HEK293T (cell line): Measurements from ENCODE around the gene SLC25A36.
"Not testable (repeated sequence)": the region's sequence is repeated elsewhere in the genome, so short reads cannot be mapped to it uniquely, and the experiment has no call there.

Experiments
- CTCF ChIA-PET: fragments of 350-600 bp; formaldehyde crosslinking; extraction: SDS; loops from one replicate; lab custom pipeline; 2021; ENCODE audit warnings: antibody characterized with exemption, inconsistent platforms; lab: Yijun Ruan, JAX
- POLR2A ChIA-PET: fragments of 350-600 bp; formaldehyde crosslinking; extraction: SDS; loops from one replicate; lab custom pipeline; 2020; ENCODE audit warnings: antibody characterized with exemption, inconsistent platforms; lab: Yijun Ruan, JAX
- DNase-seq: peaks from one replicate; pipeline ENCODE4 v3.0.0; 2012; ENCODE audit warnings: mixed read lengths; ENCODE audit errors: extremely low spot score
- ARNT ChIP-seq: fragments of 450-650 bp; IDR thresholded peaks from 2 replicates; pipeline ENCODE4 v1.6.1; 2017; ENCODE audit warnings: mild to moderate bottlenecking
- BHLHE40 ChIP-seq: fragments of 450-650 bp; IDR thresholded peaks from 2 replicates; pipeline ENCODE4 v1.6.1; 2016; ENCODE audit warnings: mild to moderate bottlenecking, moderate library complexity, borderline replicate concordance
- CTBP1 ChIP-seq: fragments of 450-650 bp; IDR thresholded peaks from 2 replicates; pipeline ENCODE4 v1.6.1; 2016; ENCODE audit warnings: borderline replicate concordance
- ELF4 ChIP-seq: fragments of 450-650 bp; IDR thresholded peaks from 2 replicates; pipeline ENCODE4 v1.6.1; 2017; ENCODE audit warnings: antibody characterized with exemption
- FOXA1 ChIP-seq: fragments of 450-650 bp; IDR thresholded peaks from 2 replicates; pipeline ENCODE4 v1.6.1; 2016; ENCODE audit warnings: mild to moderate bottlenecking
- FOXK2 ChIP-seq: fragments of 450-650 bp; IDR thresholded peaks from 2 replicates; pipeline ENCODE4 v1.6.1; 2016; ENCODE audit warnings: mild to moderate bottlenecking
- FOXM1 ChIP-seq: fragments of 450-650 bp; IDR thresholded peaks from 2 replicates; pipeline ENCODE4 v1.6.1; 2017; ENCODE audit warnings: mild to moderate bottlenecking, borderline replicate concordance
- HDGF ChIP-seq: fragments of 450-650 bp; IDR thresholded peaks from 2 replicates; pipeline ENCODE4 v1.6.1; 2017; ENCODE audit warnings: antibody characterized with exemption, borderline replicate concordance
- L3MBTL2 ChIP-seq: fragments of 450-650 bp; conservative IDR thresholded peaks from 2 replicates; pipeline ENCODE4 v1.6.1; 2016; ENCODE audit warnings: mild to moderate bottlenecking
- LEF1 ChIP-seq: fragments of 450-650 bp; IDR thresholded peaks from 2 replicates; pipeline ENCODE4 v1.6.1; 2017; ENCODE audit warnings: mild to moderate bottlenecking, borderline replicate concordance
- NFRKB ChIP-seq: fragments of 450-650 bp; IDR thresholded peaks from 2 replicates; pipeline ENCODE4 v1.6.1; 2016; ENCODE audit warnings: mild to moderate bottlenecking, moderate library complexity
- PKNOX1 ChIP-seq: fragments of 450-650 bp; IDR thresholded peaks from 2 replicates; pipeline ENCODE4 v1.6.1; 2016
- SP1 ChIP-seq: fragments of 450-650 bp; IDR thresholded peaks from 2 replicates; pipeline ENCODE4 v1.6.1; 2017
- SUZ12 ChIP-seq: fragments of 450-650 bp; IDR thresholded peaks from 2 replicates; pipeline ENCODE4 v1.6.1; 2016; ENCODE audit warnings: mild to moderate bottlenecking
- TARDBP ChIP-seq: fragments of 450-650 bp; IDR thresholded peaks from 2 replicates; pipeline ENCODE4 v1.6.1; 2016
- ZNF384 ChIP-seq: fragments of 450-650 bp; IDR thresholded peaks from 2 replicates; pipeline ENCODE4 v1.6.1; 2016

The SLC25A36 gene

GRCh38 chr3:140956058-140956835, 14.6 kb downstream of the SLC25A36 start:
- no peak for DNase-seq
- no peak for TF ChIP-seq SP1
- TF ChIP-seq HDGF: no peak
- no peak for TF ChIP-seq LEF1
- no peak for TF ChIP-seq SUZ12
- no peak for TF ChIP-seq FOXA1
- TF ChIP-seq TARDBP: no peak
- TF ChIP-seq CTBP1: no peak
- no peak for TF ChIP-seq NFRKB
- no peak for TF ChIP-seq ELF4
- no peak for TF ChIP-seq PKNOX1
- no peak for TF ChIP-seq ARNT
- no peak for TF ChIP-seq BHLHE40
- TF ChIP-seq FOXK2: no peak
- TF ChIP-seq ZNF384: no peak
- no peak for TF ChIP-seq L3MBTL2
- TF ChIP-seq FOXM1: no peak
- POLR2A ChIA-PET: interaction anchor here (1.0 kb wide), 2 partner anchors 14 to 15 kb away, joined by 3 read pairs; partner anchors contain the start of gene SLC25A36
- CTCF ChIA-PET: interaction anchor here (0.6 kb wide), 1 partner anchor 14 kb away, joined by 6 read pairs; no protein-coding TSS in a partner anchor

GRCh38 chr3:140972833-140973232, 31.2 kb downstream of the SLC25A36 start:
- peak; percentile 11 for DNase-seq
- ChIA-PET CTCF (no interaction called here), POLR2A (no interaction called here)
- TF ChIP-seq ARNT (no peak), L3MBTL2 (no peak), LEF1 (no peak), ELF4 (no peak), SUZ12 (no peak), HDGF (no peak), BHLHE40 (no peak), FOXA1 (no peak), SP1 (no peak), FOXM1 (no peak), ZNF384 (no peak), PKNOX1 (no peak), NFRKB (no peak), FOXK2 (no peak), TARDBP (no peak)

- DNase-seq: no peak
- POLR2A ChIA-PET: no interaction called here
Observed at GRCh38 chr3:140974900-140975299, 33.3 kb downstream of the SLC25A36 start.

GRCh38 chr3:140980663-140981062, 39.0 kb downstream of the SLC25A36 start:
- TF ChIP-seq LEF1: no peak
- TF ChIP-seq PKNOX1: peak; percentile 36
- TF ChIP-seq L3MBTL2: no peak
- POLR2A ChIA-PET: no interaction called here
- CTCF ChIA-PET: interaction anchor here (0.7 kb wide), 1 partner anchor 20 kb away, joined by 4 read pairs; no protein-coding TSS in a partner anchor

More at GRCh38 chr3:140974900-140975299, 33.3 kb downstream of the SLC25A36 start:
- CTCF ChIA-PET: no interaction called here
- TF ChIP-seq HDGF: no peak
- no peak for TF ChIP-seq SUZ12
- no peak for TF ChIP-seq ARNT
- TF ChIP-seq BHLHE40: no peak
- TF ChIP-seq ZNF384: no peak
- TF ChIP-seq ELF4: no peak
- no peak for TF ChIP-seq NFRKB
- TF ChIP-seq CTBP1: no peak
- no peak for TF ChIP-seq FOXK2
- TF ChIP-seq FOXM1: no peak
- TF ChIP-seq TARDBP: no peak
- TF ChIP-seq FOXA1: no peak
- no peak for TF ChIP-seq SP1
- TF ChIP-seq L3MBTL2: no peak
- no peak for TF ChIP-seq LEF1
- TF ChIP-seq PKNOX1: no peak

GRCh38 chr3:140987792-140988191, 46.2 kb downstream of the SLC25A36 start:
- CTCF ChIA-PET, DNase-seq, POLR2A ChIA-PET: not testable (repeated sequence)

More at GRCh38 chr3:140980663-140981062, 39.0 kb downstream of the SLC25A36 start:
- no peak for DNase-seq

GRCh38 chr3:140994316-140994715, 52.7 kb downstream of the SLC25A36 start:
- DNase-seq: no peak
- ChIA-PET POLR2A (no interaction called here), CTCF (no interaction called here)
- TF ChIP-seq L3MBTL2: no peak
- TF ChIP-seq FOXK2: no peak
- no peak for TF ChIP-seq SP1
- TF ChIP-seq NFRKB: no peak
- no peak for TF ChIP-seq BHLHE40
- TF ChIP-seq CTBP1: no peak
- TF ChIP-seq TARDBP: no peak
- TF ChIP-seq HDGF: no peak
- no peak for TF ChIP-seq ELF4
- no peak for TF ChIP-seq FOXM1
- TF ChIP-seq SUZ12: no peak

- POLR2A ChIA-PET, CTCF ChIA-PET, DNase-seq: not testable (repeated sequence)
Observed at GRCh38 chr3:140994861-140995260, 53.2 kb downstream of the SLC25A36 start.
